Measurements from ENCODE around the gene NLK.

NLK gene

GRCh38 chr17:28232966-28233870 lies 190.7 kb downstream of the NLK start:
- TF ChIP-seq CTCF (IDR thresholded peaks at IDR 0.05) = peak; percentile 67

GRCh38 chr17:28238547-28239270 lies 196.2 kb downstream of the NLK start:
- TF ChIP-seq CTCF (IDR thresholded peaks at IDR 0.05) = 0 out of 2 replicates have a peak, but pooled peaks have one; percentile 22

GRCh38 chr17:28239271-28239624 lies 196.8 kb downstream of the NLK start:
- TF ChIP-seq CTCF (IDR thresholded peaks at IDR 0.05) = 0 out of 2 replicates have a peak, but pooled peaks have one; percentile 18

- TF ChIP-seq CTCF (IDR thresholded peaks at IDR 0.05) = no peak
Observed at GRCh38 chr17:28240688-28241340, 198.3 kb downstream of the NLK start.

GRCh38 chr17:28242791-28243190 lies 200.3 kb downstream of the NLK start:
- no peak for TF ChIP-seq CTCF (IDR thresholded peaks at IDR 0.05)

GRCh38 chr17:28244446-28244845 lies 202.0 kb downstream of the NLK start:
- no peak for TF ChIP-seq CTCF (IDR thresholded peaks at IDR 0.05)
